Natural killer cell treated with Interleukin-12 subunit alpha and Interleukin-12 subunit beta and Interleukin-15 and Interleukin-18, amount 100 ng/mL, for 72 hours (primary cell): Measurements from ENCODE around the gene LMBR1. TPM values are rescaled to one million over a fixed set of nuclear protein-coding genes. Genes with fewer than 3 reads are reported as not detected.
"Not testable (repeated sequence)": the region's sequence is repeated elsewhere in the genome, so short reads cannot be mapped to it uniquely, and the experiment has no call there.

Experiments used
- ATAC-seq, 2 donors: fragments of 150-1000 bp; cut with Tn5 transposase in 1 of 2; sonication (Bioruptor Pico), chemical (Tn5 transposase) in 1 of 2; 2 replicates each; pipeline ENCODE4 v1.10.0; 2021
- DNase-seq: peaks from one replicate; pipeline ENCODE4 v3.0.0; 2022; ENCODE audit warnings: low spot score
- H3K27ac Mint-ChIP-seq, 2 donors: 1 replicate in 1 of 2; 2 replicates in 1 of 2; pipeline ENCODE4 v1.8.0; 2022; ENCODE audit warnings: mixed read lengths in 2 of 2, mild to moderate bottlenecking in 1 of 2, moderate library complexity in 1 of 2
- H3K27me3 Mint-ChIP-seq, 2 donors: 1 replicate in 1 of 2; 2 replicates in 1 of 2; pipeline ENCODE4 v1.8.0; 2022; ENCODE audit warnings: mixed read lengths in 2 of 2
- H3K36me3 Mint-ChIP-seq: one replicate; pipeline ENCODE4 v1.8.0; 2022; ENCODE audit warnings: mixed read lengths
- H3K4me1 Mint-ChIP-seq, 2 donors: 1 replicate in 1 of 2; 2 replicates in 1 of 2; pipeline ENCODE4 v1.8.0; 2022; ENCODE audit warnings: low read depth in 2 of 2, mixed read lengths in 2 of 2, mild to moderate bottlenecking in 1 of 2
- H3K4me3 Mint-ChIP-seq: one replicate; pipeline ENCODE4 v1.8.0; 2022; ENCODE audit warnings: mixed read lengths
- H3K9me3 Mint-ChIP-seq: 2 replicates; pipeline ENCODE4 v1.8.0; 2022; ENCODE audit warnings: mixed read lengths
- total RNA-seq, 2 donors: library from RNA; stranded (reverse); gene quantifications; one replicate each; pipeline ENCODE4 v1.2.3, GENCODE V29; 2022

The LMBR1 gene
- total RNA-seq, 2 donors from 2014 or later, result 41.7 to 62.4 TPM

DNA sequence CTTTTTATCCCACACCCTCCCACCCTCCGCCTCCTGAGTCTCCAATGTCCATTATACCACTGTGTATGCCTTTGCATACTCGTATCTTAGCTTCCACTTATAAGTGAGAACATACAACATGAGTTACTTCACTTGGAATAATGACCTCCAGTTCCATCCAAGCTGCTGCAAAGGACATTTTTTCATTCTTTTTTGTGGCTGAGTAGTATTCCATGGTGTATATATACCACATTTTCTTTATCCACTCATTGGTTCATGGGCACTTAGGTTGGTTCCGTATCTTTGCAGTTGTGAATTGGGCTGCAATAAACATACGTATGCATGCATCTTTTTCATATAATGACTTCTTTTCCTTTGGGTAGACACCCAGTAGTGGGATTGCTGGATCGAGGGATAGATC is 245.7 kb downstream of the LMBR1 start:
- H3K4me3 Mint-ChIP-seq, H3K36me3 Mint-ChIP-seq, H3K4me1 Mint-ChIP-seq, DNase-seq, H3K9me3 Mint-ChIP-seq, ATAC-seq, H3K27ac Mint-ChIP-seq: not testable (repeated sequence)
- H3K27me3 Mint-ChIP-seq, result peaks cover 50 to 76% of the 10 kb centered on the region in 2 donors

DNA sequence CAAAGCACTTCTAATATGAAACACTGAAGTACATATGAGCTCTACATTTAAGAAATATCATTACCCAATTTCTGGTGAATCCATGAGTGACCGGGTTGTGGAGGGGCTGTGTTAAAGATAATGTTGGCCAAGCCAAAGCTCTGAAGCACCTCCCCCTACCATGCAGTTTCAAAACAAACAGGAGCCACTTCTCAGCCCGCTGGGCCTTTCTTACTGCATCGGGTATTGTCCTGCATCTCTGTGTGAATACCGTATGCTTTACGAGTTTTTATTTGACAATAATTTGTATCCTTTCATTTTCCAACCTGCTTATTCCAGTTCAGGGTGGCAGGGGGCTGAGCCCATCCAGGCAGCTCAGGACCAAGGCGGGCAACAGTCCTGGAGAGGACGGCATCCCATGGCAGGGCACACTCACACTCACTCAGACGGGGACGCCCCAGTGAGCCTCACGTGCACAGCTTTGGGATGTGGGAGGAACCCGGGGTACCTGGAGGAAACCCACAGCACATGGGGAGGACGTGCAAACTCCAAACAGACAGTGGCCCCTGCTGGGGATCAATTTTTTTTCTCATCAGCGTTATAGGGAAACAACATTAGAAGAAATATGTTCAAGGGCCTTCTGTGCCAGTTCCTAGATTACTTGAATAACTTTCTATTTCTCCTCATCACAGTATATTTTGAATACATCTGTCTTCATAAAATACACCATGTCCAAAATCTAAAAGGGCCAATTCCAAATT is 250.5 kb downstream of the LMBR1 start:
- H3K9me3 Mint-ChIP-seq, result no peaks in the 10 kb centered on the region
- peaks cover 7% of the 10 kb centered on the region for H3K36me3 Mint-ChIP-seq
- H3K27me3 Mint-ChIP-seq, result peaks cover 35 to 53% of the 10 kb centered on the region in 2 donors
- H3K4me3 Mint-ChIP-seq, result no peak overlapping the region
- ATAC-seq (no peak), DNase-seq (no peak)
- no peak overlapping the region for H3K27ac Mint-ChIP-seq
- H3K4me1 Mint-ChIP-seq, result peaks cover 6 to 9% of the 10 kb centered on the region in 2 donors

DNA sequence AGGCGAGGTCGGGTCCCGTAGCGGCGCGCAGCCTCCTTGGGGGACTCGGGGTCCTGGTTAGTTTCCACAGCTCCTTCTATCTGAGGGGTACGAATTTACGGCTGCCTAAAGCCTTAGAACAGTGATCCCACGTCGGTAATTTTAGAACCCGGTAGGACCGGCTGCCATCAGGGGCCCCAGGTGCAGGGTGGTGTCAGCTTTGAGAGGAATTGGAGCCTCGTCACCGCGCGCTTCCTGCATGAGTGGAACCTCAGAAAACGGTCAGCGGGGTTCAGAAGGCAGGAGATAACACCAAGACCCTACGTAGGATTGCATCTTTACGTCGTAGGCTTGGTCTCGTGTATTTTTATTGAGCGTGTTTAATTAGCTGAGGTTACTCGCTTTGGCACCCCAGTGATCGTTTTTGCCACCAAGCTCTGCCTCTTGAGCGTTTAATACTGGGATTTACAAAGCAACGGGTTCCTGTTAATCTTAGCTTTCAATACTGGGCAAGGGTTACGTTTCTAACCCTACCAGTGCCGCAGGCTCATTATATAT is 252.0 kb downstream of the LMBR1 start:
- DNase-seq, result no peak
- Mint-ChIP-seq H3K4me1 (peaks cover 6 to 9% of the 10 kb centered on the region in 2 donors), H3K36me3 (peaks cover 7% of the 10 kb centered on the region)

DNA sequence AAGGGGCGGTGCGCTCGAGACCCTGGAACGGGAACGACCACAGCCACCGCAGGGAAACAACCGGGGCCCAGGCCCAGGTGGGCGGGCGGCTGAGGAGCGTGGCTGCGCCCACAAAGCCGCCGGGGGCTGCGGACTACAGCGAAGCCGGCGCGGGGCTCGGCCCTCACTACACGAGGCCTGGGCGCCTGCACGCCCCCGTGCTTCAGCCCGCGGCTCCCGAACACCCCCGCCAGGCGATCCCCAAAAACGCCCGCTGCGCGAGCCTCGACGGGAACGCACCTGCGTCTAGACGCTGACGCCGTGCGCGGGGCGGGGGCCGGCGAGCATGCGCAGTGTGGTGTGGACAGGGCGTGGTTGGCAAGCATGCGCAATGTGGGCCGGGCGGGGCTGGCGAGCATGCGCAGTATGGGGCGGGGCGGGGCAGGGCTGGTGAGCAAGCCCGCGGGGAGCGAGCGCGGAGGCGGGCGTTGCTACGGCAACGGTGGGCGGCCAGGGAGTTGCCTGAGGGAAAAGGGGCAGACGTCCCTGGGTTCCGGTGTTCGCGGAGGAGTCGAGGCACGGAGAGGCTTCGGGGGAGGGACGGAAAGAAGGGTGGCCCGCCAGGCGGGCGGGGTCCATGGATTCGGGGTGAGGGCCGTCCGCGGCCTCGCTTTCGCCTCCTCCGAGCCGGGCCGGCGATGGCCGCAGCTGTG is 252.6 kb downstream of the LMBR1 start, which contains the start of gene RNF32:
Gene RNF32, plus strand, starts transcription at position 518 of the 692 bp plus-strand sequence. CDS start 3,104 bp downstream, outside the sequence.
- Mint-ChIP-seq H3K27ac (peak within 1 kb of the TSS; percentile 56 to 67), H3K9me3 (no peaks in the 10 kb centered on the region), H3K36me3 (peaks cover 7% of the 10 kb centered on the region), H3K4me3 (peak within 1 kb of the TSS; percentile 87), H3K27me3 (peaks cover 32 to 60% of the 10 kb centered on the region in 2 donors), H3K4me1 (peaks cover 6 to 9% of the 10 kb centered on the region in 2 donors)
- peak; percentile 90 for DNase-seq
- peak; percentile 92 to 93 for ATAC-seq

More for the DNA sequence above, 252.0 kb downstream of the LMBR1 start:
- Mint-ChIP-seq H3K27ac (peak overlapping the region in 1 of 2 donors; percentile 37), H3K9me3 (no peaks in the 10 kb centered on the region), H3K27me3 (peaks cover 32 to 55% of the 10 kb centered on the region in 2 donors), H3K4me3 (peak overlapping the region; percentile 67)
- peak in 1 of 2 donors; percentile 62 for ATAC-seq

GRCh38 chr7:156639426-156640256 is 253.3 kb downstream of the LMBR1 start:
- Mint-ChIP-seq H3K4me3 (peak overlapping the region; percentile 87), H3K27me3 (peaks cover 31 to 54% of the 10 kb centered on the region in 2 donors), H3K36me3 (peaks cover 7% of the 10 kb centered on the region), H3K27ac (peak overlapping the region; percentile 56 to 67), H3K9me3 (no peaks in the 10 kb centered on the region), H3K4me1 (peaks cover 6 to 9% of the 10 kb centered on the region in 2 donors)
- no peak for ATAC-seq
- DNase-seq, result no peak

DNA sequence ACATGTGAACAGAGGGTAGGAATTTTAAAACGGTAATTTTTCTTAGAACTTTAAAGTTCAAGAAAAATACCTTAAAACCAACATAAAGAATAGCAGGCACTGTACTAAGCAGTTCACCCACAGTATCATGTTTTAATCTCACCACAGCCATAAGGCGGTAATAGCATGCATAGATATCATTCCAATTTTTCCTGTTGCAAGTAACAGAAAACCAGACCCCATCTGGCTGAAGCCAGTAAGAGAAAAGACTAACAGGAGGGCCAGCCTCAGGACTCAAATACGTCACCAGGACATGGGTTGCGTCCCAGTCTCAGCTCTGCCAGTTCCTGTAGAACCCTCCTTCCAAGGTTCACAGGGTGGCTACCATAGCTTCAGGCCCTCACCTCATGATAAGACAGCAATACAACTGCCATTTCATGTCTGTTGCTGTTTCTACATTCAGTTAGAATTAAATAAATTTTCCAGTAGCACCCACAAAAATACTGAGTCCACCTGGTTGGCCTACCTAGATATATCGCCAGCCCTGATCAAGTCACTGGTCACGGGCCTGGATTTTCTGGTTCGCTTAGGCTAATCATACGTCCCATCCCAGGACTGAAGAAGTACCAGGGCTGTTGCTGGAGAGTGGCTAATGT is 254.4 kb downstream of the LMBR1 start:
- peaks cover 7% of the 10 kb centered on the region for H3K36me3 Mint-ChIP-seq
- H3K4me3 Mint-ChIP-seq, result peak overlapping the region; percentile 87
- H3K27ac Mint-ChIP-seq, result no peak overlapping the region
- H3K9me3 Mint-ChIP-seq, result no peaks in the 10 kb centered on the region
- ATAC-seq (no peak), DNase-seq (no peak)
- H3K4me1 Mint-ChIP-seq, result peaks cover 6 to 9% of the 10 kb centered on the region in 2 donors
- peaks cover 28 to 45% of the 10 kb centered on the region in 2 donors for H3K27me3 Mint-ChIP-seq

- peaks cover 32 to 46% of the 10 kb centered on the region in 2 donors for H3K27me3 Mint-ChIP-seq
- DNase-seq, ATAC-seq, H3K27ac Mint-ChIP-seq, H3K9me3 Mint-ChIP-seq, H3K4me1 Mint-ChIP-seq, H3K36me3 Mint-ChIP-seq, H3K4me3 Mint-ChIP-seq: not testable (repeated sequence)
Measured at GRCh38 chr7:156637093-156637492, 255.9 kb downstream of the LMBR1 start.

GRCh38 chr7:156635529-156636385 is 257.2 kb downstream of the LMBR1 start:
- Mint-ChIP-seq H3K4me3 (no peak overlapping the region), H3K27me3 (peaks cover 28 to 37% of the 10 kb centered on the region in 2 donors), H3K27ac (no peak overlapping the region), H3K36me3 (peaks cover 7% of the 10 kb centered on the region), H3K4me1 (peaks cover 6 to 9% of the 10 kb centered on the region in 2 donors), H3K9me3 (no peaks in the 10 kb centered on the region)
- no peak for ATAC-seq
- no peak for DNase-seq

DNA sequence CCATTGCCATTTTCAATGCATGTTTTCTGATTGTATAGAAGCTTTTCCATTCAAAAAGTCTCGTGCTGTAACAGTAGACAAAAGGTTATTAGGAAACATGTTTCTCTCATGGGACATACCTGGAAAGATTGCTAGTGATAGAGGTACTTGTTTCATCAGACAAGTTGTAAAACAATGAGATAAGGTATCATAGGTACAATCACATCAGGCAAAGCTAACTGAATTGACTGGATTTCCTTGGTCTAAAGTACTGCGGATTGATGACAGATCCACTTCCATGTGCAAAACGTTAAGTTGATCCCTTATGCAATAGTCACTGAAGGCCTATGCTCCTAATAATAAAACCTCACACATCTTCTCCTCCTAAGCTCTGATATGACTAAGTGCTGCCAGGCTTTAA is 258.9 kb downstream of the LMBR1 start:
- DNase-seq (no peak), ATAC-seq (no peak)
- Mint-ChIP-seq H3K27me3 (peaks cover 20 to 29% of the 10 kb centered on the region in 2 donors), H3K4me1 (no peaks in the 10 kb centered on the region), H3K36me3 (peaks cover under 1% of the 10 kb centered on the region), H3K4me3 (no peak overlapping the region), H3K9me3 (no peaks in the 10 kb centered on the region), H3K27ac (no peak overlapping the region)

GRCh38 chr7:156629873-156630272 is 263.1 kb downstream of the LMBR1 start:
- Mint-ChIP-seq H3K4me3 (no peak overlapping the region), H3K4me1 (no peaks in the 10 kb centered on the region), H3K36me3 (peaks cover 9% of the 10 kb centered on the region), H3K27me3 (peaks cover 11% of the 10 kb centered on the region in 2 donors), H3K27ac (no peak overlapping the region), H3K9me3 (peaks cover 6% of the 10 kb centered on the region)
- DNase-seq, result no peak
- ATAC-seq, result no peak

GRCh38 chr7:156628562-156628961 is 264.4 kb downstream of the LMBR1 start:
- DNase-seq (no peak), ATAC-seq (no peak)
- Mint-ChIP-seq H3K4me3 (no peak overlapping the region), H3K4me1 (no peaks in the 10 kb centered on the region), H3K27me3 (peaks cover 16 to 19% of the 10 kb centered on the region in 2 donors), H3K9me3 (peaks cover 6% of the 10 kb centered on the region), H3K36me3 (peaks cover 9% of the 10 kb centered on the region), H3K27ac (no peak overlapping the region)
